ENCODE results near the gene COL5A1.

- TF ChIP-seq CTCF (IDR thresholded peaks at IDR 0.05) (no peak), POLR2A (IDR thresholded peaks at IDR 0.05) (no peak), POLR2AphosphoS5 (IDR thresholded peaks at IDR 0.05) (no peak)
Observed at GRCh38 chr9:134794663-134795370, 153.2 kb downstream of the COL5A1 start.

All from upper lobe of left lung (tissue), 4 donors.